ENCODE results near the gene AUTS2. TPM values are rescaled to one million over a fixed set of nuclear protein-coding genes. Genes with fewer than 3 reads are reported as not detected.

The AUTS2 gene
- total RNA-seq, 1 experiment from 2014 or later, result 256 TPM

DNA sequence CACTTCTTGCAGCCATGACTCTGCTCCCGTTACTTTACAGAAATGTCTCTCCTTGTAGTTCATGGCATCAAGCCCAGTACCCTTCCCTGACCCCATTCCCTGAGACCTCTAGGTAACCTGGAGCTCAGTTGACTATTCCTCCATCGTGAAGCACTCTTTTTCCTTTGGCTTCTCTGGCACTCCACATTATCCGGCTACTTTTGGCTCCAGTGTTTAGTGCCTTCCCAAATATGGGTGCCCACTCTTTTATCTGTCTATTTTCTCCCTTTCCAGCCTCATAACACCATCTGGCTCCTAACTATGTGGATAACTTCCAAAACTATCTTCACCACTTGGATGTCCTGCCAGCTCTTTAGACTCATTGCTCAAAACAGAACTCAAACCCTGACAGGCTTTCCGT, 788.9 kb downstream of the AUTS2 start:
- no peak overlapping the region for H3K4me2 ChIP-seq (ENCODE audit: insufficient read depth, insufficient read length, low read length)
- H3K36me3 Mint-ChIP-seq (ENCODE audit: insufficient read depth in 1 of 3, low read depth in 3 of 3), result no peaks in the 10 kb centered on the region
- no peaks in the 10 kb centered on the region for H3K79me1 ChIP-seq (ENCODE audit: insufficient read depth, low read depth, low read length, poor library complexity, severe bottlenecking)
- no peaks in the 10 kb centered on the region for H3K79me2 ChIP-seq (ENCODE audit: insufficient read depth, low read length)
- H3K18ac ChIP-seq (ENCODE audit: insufficient read length, low read depth, low read length), result no peak overlapping the region
- no peaks in the 10 kb centered on the region for H4K20me1 ChIP-seq (ENCODE audit: control insufficient read depth, insufficient read depth, insufficient read length)
- no peak overlapping the region for H2BK5ac ChIP-seq (ENCODE audit: insufficient read length, low read length)
- no peak overlapping the region for H2AFZ ChIP-seq (ENCODE audit: low read length)
- TF ChIP-seq, protein P1, sequence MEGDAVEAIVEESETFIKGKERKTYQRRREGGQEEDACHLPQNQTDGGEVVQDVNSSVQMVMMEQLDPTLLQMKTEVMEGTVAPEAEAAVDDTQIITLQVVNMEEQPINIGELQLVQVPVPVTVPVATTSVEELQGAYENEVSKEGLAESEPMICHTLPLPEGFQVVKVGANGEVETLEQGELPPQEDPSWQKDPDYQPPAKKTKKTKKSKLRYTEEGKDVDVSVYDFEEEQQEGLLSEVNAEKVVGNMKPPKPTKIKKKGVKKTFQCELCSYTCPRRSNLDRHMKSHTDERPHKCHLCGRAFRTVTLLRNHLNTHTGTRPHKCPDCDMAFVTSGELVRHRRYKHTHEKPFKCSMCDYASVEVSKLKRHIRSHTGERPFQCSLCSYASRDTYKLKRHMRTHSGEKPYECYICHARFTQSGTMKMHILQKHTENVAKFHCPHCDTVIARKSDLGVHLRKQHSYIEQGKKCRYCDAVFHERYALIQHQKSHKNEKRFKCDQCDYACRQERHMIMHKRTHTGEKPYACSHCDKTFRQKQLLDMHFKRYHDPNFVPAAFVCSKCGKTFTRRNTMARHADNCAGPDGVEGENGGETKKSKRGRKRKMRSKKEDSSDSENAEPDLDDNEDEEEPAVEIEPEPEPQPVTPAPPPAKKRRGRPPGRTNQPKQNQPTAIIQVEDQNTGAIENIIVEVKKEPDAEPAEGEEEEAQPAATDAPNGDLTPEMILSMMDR (conservative IDR thresholded peaks at IDR 0.05), result no peak
- H3K4me1 ChIP-seq (ENCODE audit: insufficient read depth, low read length), result no peaks in the 10 kb centered on the region
- H3K27ac ChIP-seq (ENCODE audit: insufficient read length, low read depth, low read length), result no peak overlapping the region
- H2BK12ac ChIP-seq (ENCODE audit: insufficient read length, low read depth, low read length), result no peak overlapping the region
- no peak overlapping the region for H4K5ac ChIP-seq (ENCODE audit: insufficient read length, low read depth, low read length)
- no peak overlapping the region for H3K23ac ChIP-seq (ENCODE audit: insufficient read length, low read depth, low read length)
- H4K8ac ChIP-seq (replicated peaks; ENCODE audit: insufficient read length, low read depth, low read length), result no peak overlapping the region
- H3K4me1 Mint-ChIP-seq, result peaks cover 0 to 3% of the 10 kb centered on the region in 2 experiments; a peak in 2 of 4 replicates
- H3K27me3 ChIP-seq (ENCODE audit: insufficient read depth, low read length), result no peaks in the 10 kb centered on the region
- no peak overlapping the region for H3K56ac ChIP-seq (ENCODE audit: insufficient read length, low read depth, low read length)
- H3K14ac ChIP-seq (ENCODE audit: insufficient read depth, low read length), result no peak overlapping the region
- H3K23me2 ChIP-seq (ENCODE audit: insufficient read length, low read depth, low read length, poor library complexity, severe bottlenecking), result no peaks in the 10 kb centered on the region
- H3K27ac Mint-ChIP-seq, result no peak overlapping the region
- no peaks in the 10 kb centered on the region for H3K9me3 Mint-ChIP-seq
- H2BK120ac ChIP-seq (ENCODE audit: low read depth, low read length, poor library complexity, severe bottlenecking), result no peak overlapping the region
- H3K9me3 ChIP-seq (ENCODE audit: control insufficient read depth, low read depth, low read length), result no peaks in the 10 kb centered on the region
- H3K27me3 Mint-ChIP-seq (ENCODE audit: low read depth), result no peaks in the 10 kb centered on the region; the same call in 1 of the 2 replicates
- H4K91ac ChIP-seq (ENCODE audit: insufficient read length, low read depth, low read length), result no peak overlapping the region
- no CpG with 5 or more reads among the region's 4 CpGs for WGBS (ENCODE audit: extremely low coverage, insufficient read length, low lambda C conversion rate)
- no peak overlapping the region for H2BK20ac ChIP-seq (ENCODE audit: low read depth, low read length, poor library complexity, severe bottlenecking)
- no peak overlapping the region for H3K9ac ChIP-seq (ENCODE audit: extremely low read depth, insufficient read length, low read length)
- no peak for DNase-seq
- H3K4ac ChIP-seq (ENCODE audit: low read depth, low read length), result no peak overlapping the region
- no peak overlapping the region for H3T11ph ChIP-seq (ENCODE audit: low read length)
- no peak overlapping the region for H2AK5ac ChIP-seq (ENCODE audit: insufficient read length, low read length)
- H3K4me3 Mint-ChIP-seq, result no peak overlapping the region
- H2BK15ac ChIP-seq (ENCODE audit: low read depth, low read length), result no peak overlapping the region

Measured in H9 (cell line).